Activated CD4-positive, alpha-beta T cell treated with anti-CD3 and anti-CD28 coated beads for 36 hours (primary cell): ENCODE measurements around the gene DMAC2. TPM values are rescaled to one million over a fixed set of nuclear protein-coding genes. Genes with fewer than 3 reads are reported as not detected.
"Not testable (repeated sequence)": the region's sequence is repeated elsewhere in the genome, so short reads cannot be mapped to it uniquely, and the experiment has no call there.

Experiments used
- ATAC-seq: fragments of 200-7000 bp; cut with Tn5 transposase; one replicate; pipeline ENCODE4 v1.10.0; 2021; ENCODE audit warnings: mild to moderate bottlenecking, moderate library complexity
- CTCF ChIA-PET: fragments of 350-600 bp; sonication (Branson Sonifier 250); formaldehyde crosslinking; loops from one replicate; lab custom pipeline; 2021; ENCODE audit warnings: antibody characterized with exemption; lab: Charles Lee
- POLR2A ChIA-PET: fragments of 350-600 bp; sonication (Branson Sonifier 250); formaldehyde crosslinking; loops from one replicate; lab custom pipeline; 2021; ENCODE audit warnings: antibody characterized with exemption, inconsistent platforms; lab: Charles Lee
- DNase-seq: peaks from one replicate; pipeline ENCODE4 v3.0.0-alpha.2; 2020
- H3K27ac Mint-ChIP-seq: one replicate; pipeline ENCODE4 v1.8.0; 2021; ENCODE audit warnings: mixed read lengths
- H3K27me3 Mint-ChIP-seq: one replicate; pipeline ENCODE4 v1.8.0; 2021; ENCODE audit warnings: mixed read lengths
- H3K36me3 Mint-ChIP-seq: one replicate; pipeline ENCODE4 v1.8.0; 2021; ENCODE audit warnings: low read depth, mixed read lengths
- H3K4me1 Mint-ChIP-seq: one replicate; pipeline ENCODE4 v1.8.0; 2021; ENCODE audit warnings: mixed read lengths
- H3K4me3 Mint-ChIP-seq: one replicate; pipeline ENCODE4 v1.8.0; 2021; ENCODE audit warnings: mild to moderate bottlenecking, moderate library complexity, mixed read lengths
- H3K9me3 Mint-ChIP-seq: one replicate; pipeline ENCODE4 v1.8.0; 2021; ENCODE audit warnings: low read depth, mixed read lengths
- intact Hi-C, 2 experiments: fragments of 100-400 bp; cut with DNase I in 1 of 2; cut with micrococcal nuclease in 1 of 2; formaldehyde crosslinking; loops; one replicate each; pipeline versions ENCODE4 v1.14.2 to v1.15.1; 2022 to 2024; cut with DNase I, micrococcal nuclease
- total RNA-seq, 2 experiments: library from RNA; stranded (reverse); gene quantifications; one replicate each; pipeline ENCODE4 v1.2.3, GENCODE V29; 2021

Gene DMAC2
- total RNA-seq, 2 experiments from 2014 or later = 52.5 to 66.3 TPM

GRCh38 chr19:41409288-41409687 is 30.4 kb downstream of the DMAC2 start:
- H3K36me3 Mint-ChIP-seq = peaks cover 7% of the 10 kb centered on the region
- H3K27ac Mint-ChIP-seq = peak overlapping the region; percentile 40
- ChIA-PET POLR2A (no interaction called here), CTCF (interaction anchor here (2.1 kb wide), 1 partner anchor 40 kb away, joined by 5 read pairs; no protein-coding TSS in a partner anchor)
- peaks cover 8% of the 10 kb centered on the region for H3K4me1 Mint-ChIP-seq
- intact Hi-C loops = no loop called here
- no peaks in the 10 kb centered on the region for H3K9me3 Mint-ChIP-seq
- H3K4me3 Mint-ChIP-seq = no peak overlapping the region
- ATAC-seq = no peak
- DNase-seq = no peak
- H3K27me3 Mint-ChIP-seq = no peaks in the 10 kb centered on the region

- H3K4me1 Mint-ChIP-seq, H3K27ac Mint-ChIP-seq, ATAC-seq, H3K4me3 Mint-ChIP-seq, H3K27me3 Mint-ChIP-seq, DNase-seq, POLR2A ChIA-PET, H3K9me3 Mint-ChIP-seq, H3K36me3 Mint-ChIP-seq, intact Hi-C loops: not testable (repeated sequence)
- CTCF ChIA-PET = interaction anchor here (2.1 kb wide), 1 partner anchor 41 kb away, joined by 5 read pairs; no protein-coding TSS in a partner anchor
Measured at GRCh38 chr19:41408846-41409245, 30.9 kb downstream of the DMAC2 start.

- Mint-ChIP-seq H3K27me3 (no peaks in the 10 kb centered on the region), H3K9me3 (no peaks in the 10 kb centered on the region), H3K36me3 (peaks cover 1% of the 10 kb centered on the region), H3K4me1 (peaks cover 12% of the 10 kb centered on the region), H3K27ac (no peak overlapping the region), H3K4me3 (no peak overlapping the region)
- DNase-seq (no peak), ATAC-seq (no peak)
- intact Hi-C loops = no loop called here
- ChIA-PET POLR2A (interaction anchor here (0.6 kb wide), 1 partner anchor 158 kb away, joined by 3 read pairs; no protein-coding TSS in a partner anchor), CTCF (interaction anchor here (2.1 kb wide), 1 partner anchor 42 kb away, joined by 5 read pairs; no protein-coding TSS in a partner anchor)
Measured at GRCh38 chr19:41408256-41408655, 31.5 kb downstream of the DMAC2 start.

GRCh38 chr19:41407271-41407670 is 32.4 kb downstream of the DMAC2 start:
- intact Hi-C loops = no loop called here
- H3K4me3 Mint-ChIP-seq = no peak overlapping the region
- peaks cover 1% of the 10 kb centered on the region for H3K36me3 Mint-ChIP-seq
- peaks cover 12% of the 10 kb centered on the region for H3K4me1 Mint-ChIP-seq
- ChIA-PET POLR2A (no interaction called here), CTCF (no interaction called here)
- H3K9me3 Mint-ChIP-seq = no peaks in the 10 kb centered on the region
- DNase-seq (no peak), ATAC-seq (no peak)
- no peaks in the 10 kb centered on the region for H3K27me3 Mint-ChIP-seq
- H3K27ac Mint-ChIP-seq = no peak overlapping the region

GRCh38 chr19:41405776-41406175 is 33.9 kb downstream of the DMAC2 start:
- H3K4me3 Mint-ChIP-seq = no peak overlapping the region

GRCh38 chr19:41403181-41403970 is 36.3 kb downstream of the DMAC2 start:
- no peaks in the 10 kb centered on the region for H3K27me3 Mint-ChIP-seq
- intact Hi-C loops = no loop called here
- ChIA-PET CTCF (interaction anchor here (0.8 to 1.6 kb wide), 2 partner anchors 228 to 350 kb away, joined by 3 to 6 read pairs; no protein-coding TSS in a partner anchor), POLR2A (no interaction called here)
- no peak overlapping the region for H3K4me3 Mint-ChIP-seq
- H3K36me3 Mint-ChIP-seq = no peaks in the 10 kb centered on the region
- no peak for ATAC-seq
- DNase-seq = no peak
- H3K27ac Mint-ChIP-seq = no peak overlapping the region
- H3K9me3 Mint-ChIP-seq = no peaks in the 10 kb centered on the region
- peaks cover 20% of the 10 kb centered on the region for H3K4me1 Mint-ChIP-seq

More at GRCh38 chr19:41405776-41406175, 33.9 kb downstream of the DMAC2 start:
- Mint-ChIP-seq H3K27me3 (no peaks in the 10 kb centered on the region), H3K4me1 (peaks cover 15% of the 10 kb centered on the region), H3K36me3 (peaks cover 1% of the 10 kb centered on the region), H3K27ac (no peak overlapping the region), H3K9me3 (no peaks in the 10 kb centered on the region)
- ChIA-PET CTCF (interaction anchor here (1.1 kb wide), 1 partner anchor 23 kb away, joined by 6 read pairs; no protein-coding TSS in a partner anchor), POLR2A (interaction anchor here (0.6 kb wide), 1 partner anchor 781 kb away, joined by 3 read pairs; no protein-coding TSS in a partner anchor)
- intact Hi-C loops = no loop called here
- ATAC-seq (no peak), DNase-seq (no peak)

GRCh38 chr19:41402010-41402409 is 37.7 kb downstream of the DMAC2 start:
- H3K27me3 Mint-ChIP-seq = no peaks in the 10 kb centered on the region
- CTCF ChIA-PET = interaction anchor here (0.9 kb wide), 1 partner anchor 24 kb away, joined by 3 read pairs; no protein-coding TSS in a partner anchor
- no peak overlapping the region for H3K4me3 Mint-ChIP-seq
- ATAC-seq (no peak), DNase-seq (no peak)
- POLR2A ChIA-PET = interaction anchor here (0.6 kb wide), 1 partner anchor 60 kb away, joined by 3 read pairs; no protein-coding TSS in a partner anchor
- no peak overlapping the region for H3K27ac Mint-ChIP-seq
- no peaks in the 10 kb centered on the region for H3K9me3 Mint-ChIP-seq
- peaks cover 2% of the 10 kb centered on the region for H3K36me3 Mint-ChIP-seq
- peaks cover 22% of the 10 kb centered on the region for H3K4me1 Mint-ChIP-seq
- intact Hi-C loops = no loop called here

GRCh38 chr19:41401483-41401882 is 38.2 kb downstream of the DMAC2 start:
- DNase-seq = no peak
- ChIA-PET CTCF (no interaction called here), POLR2A (no interaction called here)
- no peak overlapping the region for H3K27ac Mint-ChIP-seq
- H3K27me3 Mint-ChIP-seq = no peaks in the 10 kb centered on the region
- peaks cover 3% of the 10 kb centered on the region for H3K36me3 Mint-ChIP-seq
- H3K4me3 Mint-ChIP-seq = no peak overlapping the region
- H3K9me3 Mint-ChIP-seq = no peaks in the 10 kb centered on the region
- ATAC-seq = no peak
- peaks cover 23% of the 10 kb centered on the region for H3K4me1 Mint-ChIP-seq
- intact Hi-C loops = no loop called here

- H3K4me1 Mint-ChIP-seq = peaks cover 34% of the 10 kb centered on the region
- ChIA-PET POLR2A (no interaction called here), CTCF (no interaction called here)
- no peak for DNase-seq
- intact Hi-C loops = loop anchor here in 1 of 2 experiments (5.0 kb wide), 3 partner anchors 133 to 1112 kb away; partner anchors contain the start of genes AKT2 and SERTAD3
- no peak overlapping the region for H3K4me3 Mint-ChIP-seq
- ATAC-seq = no peak
- peaks cover 8% of the 10 kb centered on the region for H3K36me3 Mint-ChIP-seq
- no peaks in the 10 kb centered on the region for H3K9me3 Mint-ChIP-seq
- H3K27ac Mint-ChIP-seq = no peak overlapping the region
- H3K27me3 Mint-ChIP-seq = no peaks in the 10 kb centered on the region
Measured at GRCh38 chr19:41399525-41399924, 40.2 kb downstream of the DMAC2 start.

- POLR2A ChIA-PET = interaction anchor here (1.2 kb wide), 1 partner anchor 40 kb away, joined by 5 read pairs; the partner anchor contains the start of gene DMAC2
- Mint-ChIP-seq H3K4me1 (peaks cover 34% of the 10 kb centered on the region), H3K36me3 (peaks cover 8% of the 10 kb centered on the region), H3K27me3 (no peaks in the 10 kb centered on the region), H3K27ac (peak overlapping the region; percentile 97), H3K4me3 (peak overlapping the region; percentile 97), H3K9me3 (no peaks in the 10 kb centered on the region)
- intact Hi-C loops = loop anchor here in 1 of 2 experiments (5.0 kb wide), 3 partner anchors 133 to 1112 kb away; partner anchors contain the start of genes AKT2 and SERTAD3
- no peak for ATAC-seq
- CTCF ChIA-PET = interaction anchor here (1.1 to 1.5 kb wide), 2 partner anchors 35 to 41 kb away, joined by 4 read pairs; partner anchors contain the start of genes B9D2 and DMAC2
- DNase-seq = peak; percentile 18
Measured at GRCh38 chr19:41399091-41399490, 40.6 kb downstream of the DMAC2 start.

GRCh38 chr19:41398598-41398997 is 41.1 kb downstream of the DMAC2 start:
- ChIA-PET CTCF (interaction anchor here (0.7 to 1.5 kb wide), 3 partner anchors 35 to 165 kb away, joined by 3 to 4 read pairs (median 4); partner anchors contain the start of genes B9D2 and DMAC2), POLR2A (interaction anchor here (1.2 kb wide), 1 partner anchor 41 kb away, joined by 5 read pairs; the partner anchor contains the start of gene DMAC2)
- ATAC-seq (no peak), DNase-seq (no peak)
- peak overlapping the region; percentile 97 for H3K27ac Mint-ChIP-seq
- peaks cover 34% of the 10 kb centered on the region for H3K4me1 Mint-ChIP-seq
- peaks cover 8% of the 10 kb centered on the region for H3K36me3 Mint-ChIP-seq
- H3K9me3 Mint-ChIP-seq = no peaks in the 10 kb centered on the region
- H3K4me3 Mint-ChIP-seq = peak overlapping the region; percentile 97
- intact Hi-C loops = loop anchor here in 1 of 2 experiments (5.0 kb wide), 3 partner anchors 134 to 1111 kb away; partner anchors contain the start of genes AKT2 and SERTAD3
- no peaks in the 10 kb centered on the region for H3K27me3 Mint-ChIP-seq
